Right lobe of liver (tissue), 4 donors: Measurements from ENCODE around the gene C11orf97.

Source experiments
- CTCF ChIP-seq, 4 donors: fragments of 200-600 bp in 3 of 4; fragments of 450-650 bp in 1 of 4; IDR thresholded peaks; one replicate each; pipeline versions ENCODE4 v1.5.1 to v1.8.0; 2016 to 2022; ENCODE audit warnings: antibody characterized with exemption in 4 of 4, mild to moderate bottlenecking in 2 of 4
- POLR2A ChIP-seq: fragments of 450-650 bp; IDR thresholded peaks from one replicate; pipeline ENCODE4 v1.6.1; 2017; ENCODE audit warnings: antibody characterized with exemption, mild to moderate bottlenecking
- donor health status: DM: no; HTN: no; CAD: no.
- donor health status: DM: no; HTN: no; CAD: no.
- donor health status: DM: no; HTN: yes; CAD: no.

GRCh38 chr11:94525546-94526324, 13.5 kb downstream of the C11orf97 start:
- TF ChIP-seq CTCF (IDR thresholded peaks at IDR 0.05) (no peak), POLR2A (no peak)
